NCI-H2196 treated with DMSO at 0.1 percent for 48 hours (cell line): Measurements from ENCODE around the gene CES4A.
"Not testable (repeated sequence)": the region's sequence is repeated elsewhere in the genome, so short reads cannot be mapped to it uniquely, and the experiment has no call there.

ENCODE experiments used
- DNase-seq: peaks from one replicate; lab custom pipeline; 2025; ENCODE audit not compliant: unreplicated experiment; lab: John Stamatoyannopoulos, UW

The CES4A gene

GRCh38 chr16:66988197-66988788 lies at the start of gene CES4A:
Gene CES4A (plus strand): TSS chr16:66988589. CDS start chr16:66988773, 184 bp downstream.
- DNase-seq: no peak

GRCh38 chr16:66939366-66939765 lies 49.0 kb upstream of the CES4A start:
- DNase-seq: no peak

GRCh38 chr16:66940236-66940635 lies 48.2 kb upstream of the CES4A start:
- DNase-seq: no peak

- no peak for DNase-seq
Measured at GRCh38 chr16:66942981-66943380, 45.4 kb upstream of the CES4A start.

- DNase-seq: no peak
Measured at GRCh38 chr16:66943426-66944053, 44.8 kb upstream of the CES4A start.

- no peak for DNase-seq
Measured at GRCh38 chr16:66944054-66944441, 44.3 kb upstream of the CES4A start.

GRCh38 chr16:66944971-66945370 lies 43.4 kb upstream of the CES4A start:
- not testable (repeated sequence) for DNase-seq

- DNase-seq: no peak
Measured at GRCh38 chr16:66945939-66946338, 42.5 kb upstream of the CES4A start.

GRCh38 chr16:66946541-66946940 lies 41.8 kb upstream of the CES4A start:
- DNase-seq: no peak

- no peak for DNase-seq
Measured at GRCh38 chr16:66946974-66947301, 41.5 kb upstream of the CES4A start.

GRCh38 chr16:66947302-66948065 lies 40.9 kb upstream of the CES4A start:
- DNase-seq: peak; percentile 13

- DNase-seq: no peak
Measured at GRCh38 chr16:66948134-66948836, 40.1 kb upstream of the CES4A start.

GRCh38 chr16:66948837-66949225 lies 39.6 kb upstream of the CES4A start:
- DNase-seq: no peak

- DNase-seq: no peak
Measured at GRCh38 chr16:66949472-66949871, 38.9 kb upstream of the CES4A start.

- no peak for DNase-seq
Measured at GRCh38 chr16:66950437-66950836, 38.0 kb upstream of the CES4A start.

- DNase-seq: no peak
Measured at GRCh38 chr16:66950971-66951790, 37.2 kb upstream of the CES4A start.

- no peak for DNase-seq
Measured at GRCh38 chr16:66952430-66953110, 35.8 kb upstream of the CES4A start.

GRCh38 chr16:66953462-66954096 lies 34.8 kb upstream of the CES4A start:
- no peak for DNase-seq

GRCh38 chr16:66954097-66954659 lies 34.2 kb upstream of the CES4A start:
- DNase-seq: peak; percentile 12
